Measurements from ENCODE around the gene GOLPH3.
A peak's percentile ranks its signal among the peaks of the same experiment; 100 is the strongest.

The GOLPH3 gene

GRCh38 chr5:32153723-32154122 is 20.4 kb downstream of the GOLPH3 start:
- Histone ChIP-seq H3K4me1 (ENCODE audit: control extremely low read depth in 1 of 4, control insufficient read depth in 4 of 4, insufficient read depth in 4 of 4, low read length in 3 of 4) (peaks cover 0 to 11% (median 0%) of the 10 kb centered on the region in 4 experiments), H3K4me3 (ENCODE audit: control insufficient read depth in 1 of 7, extremely low read depth in 1 of 7, insufficient read depth in 4 of 7, low read depth in 2 of 7, low read length in 6 of 7) (no peak overlapping the region), H3K27me3 (replicated peaks in 2 of 5; ENCODE audit: control insufficient read depth in 4 of 5, insufficient read depth in 5 of 5, low read length in 4 of 5) (no peaks in the 10 kb centered on the region), H3K36me3 (ENCODE audit: control insufficient read depth in 4 of 4, insufficient read depth in 4 of 4, low read length in 3 of 4) (peaks cover 4 to 19% (median 12%) of the 10 kb centered on the region in 4 experiments), H3K27ac (ENCODE audit: insufficient read depth in 1 of 2, low read depth in 1 of 2, low read length in 2 of 2, poor library complexity in 1 of 2, severe bottlenecking in 2 of 2) (peak overlapping the region in 1 of 2 experiments; percentile 27), H3K9me3 (ENCODE audit: control extremely low read depth in 1 of 5, control insufficient read depth in 4 of 5, insufficient read depth in 2 of 5, low read depth in 1 of 5, low read length in 4 of 5) (no peaks in the 10 kb centered on the region)
- POLR2A ChIA-PET = no interaction called here
- CTCF ChIA-PET = interaction anchor here (1.4 kb wide), 1 partner anchor 10 kb away, joined by 5 read pairs; no protein-coding TSS in a partner anchor
- no peak for DNase-seq
- WGBS (ENCODE audit: insufficient coverage) = no CpG with 5 or more reads among the region's 3 CpGs

GRCh38 chr5:32151198-32151597 is 22.9 kb downstream of the GOLPH3 start:
- H3K27ac ChIP-seq (ENCODE audit: insufficient read depth in 1 of 2, low read depth in 1 of 2, low read length in 2 of 2, poor library complexity in 1 of 2, severe bottlenecking in 2 of 2) = no peak overlapping the region
- H3K4me3 ChIP-seq (ENCODE audit: control insufficient read depth in 1 of 7, extremely low read depth in 1 of 7, insufficient read depth in 4 of 7, low read depth in 2 of 7, low read length in 6 of 7) = no peak overlapping the region
- POLR2A ChIA-PET = no interaction called here
- peaks cover 4 to 12% (median 7%) of the 10 kb centered on the region in 4 experiments for H3K36me3 ChIP-seq (ENCODE audit: control insufficient read depth in 4 of 4, insufficient read depth in 4 of 4, low read length in 3 of 4)
- no peak for DNase-seq
- H3K4me1 ChIP-seq (ENCODE audit: control extremely low read depth in 1 of 4, control insufficient read depth in 4 of 4, insufficient read depth in 4 of 4, low read length in 3 of 4) = peaks cover 0 to 13% (median 3%) of the 10 kb centered on the region in 4 experiments
- H3K27me3 ChIP-seq (replicated peaks in 2 of 5; ENCODE audit: control insufficient read depth in 4 of 5, insufficient read depth in 5 of 5, low read length in 4 of 5) = no peaks in the 10 kb centered on the region
- CTCF ChIA-PET = interaction anchor here (0.7 to 1.4 kb wide), 2 partner anchors 13 to 70 kb away, joined by 3 read pairs; no protein-coding TSS in a partner anchor
- no peaks in the 10 kb centered on the region for H3K9me3 ChIP-seq (ENCODE audit: control extremely low read depth in 1 of 5, control insufficient read depth in 4 of 5, insufficient read depth in 2 of 5, low read depth in 1 of 5, low read length in 4 of 5)
- WGBS (ENCODE audit: insufficient coverage) = 100% methylated on average over 4 of the region's 6 CpGs

GRCh38 chr5:32150366-32150765 is 23.8 kb downstream of the GOLPH3 start:
- ChIA-PET CTCF (interaction anchor here (0.6 kb wide), 1 partner anchor 797 kb away, joined by 3 read pairs; no protein-coding TSS in a partner anchor), POLR2A (no interaction called here)
- H3K27me3 ChIP-seq (replicated peaks in 2 of 5; ENCODE audit: control insufficient read depth in 4 of 5, insufficient read depth in 5 of 5, low read length in 4 of 5) = no peaks in the 10 kb centered on the region
- no peak overlapping the region for H3K27ac ChIP-seq (ENCODE audit: insufficient read depth in 1 of 2, low read depth in 1 of 2, low read length in 2 of 2, poor library complexity in 1 of 2, severe bottlenecking in 2 of 2)
- no peaks in the 10 kb centered on the region for H3K9me3 ChIP-seq (ENCODE audit: control extremely low read depth in 1 of 5, control insufficient read depth in 4 of 5, insufficient read depth in 2 of 5, low read depth in 1 of 5, low read length in 4 of 5)
- DNase-seq = no peak
- H3K4me3 ChIP-seq (ENCODE audit: control insufficient read depth in 1 of 7, extremely low read depth in 1 of 7, insufficient read depth in 4 of 7, low read depth in 2 of 7, low read length in 6 of 7) = no peak overlapping the region
- H3K36me3 ChIP-seq (ENCODE audit: control insufficient read depth in 4 of 4, insufficient read depth in 4 of 4, low read length in 3 of 4) = peaks cover 5 to 17% (median 8%) of the 10 kb centered on the region in 4 experiments
- WGBS (ENCODE audit: insufficient coverage) = no CpG with 5 or more reads among the region's 1 CpG
- peaks cover 0 to 19% (median 3%) of the 10 kb centered on the region in 4 experiments for H3K4me1 ChIP-seq (ENCODE audit: control extremely low read depth in 1 of 4, control insufficient read depth in 4 of 4, insufficient read depth in 4 of 4, low read length in 3 of 4)

GRCh38 chr5:32147959-32148358 is 26.2 kb downstream of the GOLPH3 start:
- H3K27ac ChIP-seq (ENCODE audit: insufficient read depth in 1 of 2, low read depth in 1 of 2, low read length in 2 of 2, poor library complexity in 1 of 2, severe bottlenecking in 2 of 2) = no peak overlapping the region
- peak in 1 of 3 donors; percentile 17 for DNase-seq
- WGBS (ENCODE audit: insufficient coverage) = no CpG with 5 or more reads among the region's 4 CpGs
- ChIA-PET CTCF (interaction anchor here (1.2 kb wide), 1 partner anchor 14 kb away, joined by 4 read pairs; no protein-coding TSS in a partner anchor), POLR2A (interaction anchor here (1.2 kb wide), 1 partner anchor 10 kb away, joined by 3 read pairs; no protein-coding TSS in a partner anchor)
- H3K36me3 ChIP-seq (ENCODE audit: control insufficient read depth in 4 of 4, insufficient read depth in 4 of 4, low read length in 3 of 4) = peaks cover 3 to 19% (median 9%) of the 10 kb centered on the region in 4 experiments
- H3K4me1 ChIP-seq (ENCODE audit: control extremely low read depth in 1 of 4, control insufficient read depth in 4 of 4, insufficient read depth in 4 of 4, low read length in 3 of 4) = peaks cover 0 to 16% (median 3%) of the 10 kb centered on the region in 4 experiments
- no peak overlapping the region for H3K4me3 ChIP-seq (ENCODE audit: control insufficient read depth in 1 of 7, extremely low read depth in 1 of 7, insufficient read depth in 4 of 7, low read depth in 2 of 7, low read length in 6 of 7)
- H3K9me3 ChIP-seq (ENCODE audit: control extremely low read depth in 1 of 5, control insufficient read depth in 4 of 5, insufficient read depth in 2 of 5, low read depth in 1 of 5, low read length in 4 of 5) = no peaks in the 10 kb centered on the region
- no peaks in the 10 kb centered on the region for H3K27me3 ChIP-seq (replicated peaks in 2 of 5; ENCODE audit: control insufficient read depth in 4 of 5, insufficient read depth in 5 of 5, low read length in 4 of 5)

GRCh38 chr5:32147236-32147635 is 26.9 kb downstream of the GOLPH3 start:
- H3K4me3 ChIP-seq (ENCODE audit: control insufficient read depth in 1 of 7, extremely low read depth in 1 of 7, insufficient read depth in 4 of 7, low read depth in 2 of 7, low read length in 6 of 7) = no peak overlapping the region
- peaks cover 0 to 16% (median 3%) of the 10 kb centered on the region in 4 experiments for H3K4me1 ChIP-seq (ENCODE audit: control extremely low read depth in 1 of 4, control insufficient read depth in 4 of 4, insufficient read depth in 4 of 4, low read length in 3 of 4)
- DNase-seq = no peak
- H3K27ac ChIP-seq (ENCODE audit: insufficient read depth in 1 of 2, low read depth in 1 of 2, low read length in 2 of 2, poor library complexity in 1 of 2, severe bottlenecking in 2 of 2) = no peak overlapping the region
- 50% methylated on average over 1 of the region's 3 CpGs for WGBS (ENCODE audit: insufficient coverage)
- peaks cover 0 to 19% (median 10%) of the 10 kb centered on the region in 4 experiments for H3K36me3 ChIP-seq (ENCODE audit: control insufficient read depth in 4 of 4, insufficient read depth in 4 of 4, low read length in 3 of 4)
- ChIA-PET CTCF (interaction anchor here (0.6 to 1.3 kb wide), 4 partner anchors 11 to 225 kb away, joined by 3 to 5 read pairs (median 4); no protein-coding TSS in a partner anchor), POLR2A (interaction anchor here (1.2 kb wide), 1 partner anchor 11 kb away, joined by 3 read pairs; no protein-coding TSS in a partner anchor)
- H3K9me3 ChIP-seq (ENCODE audit: control extremely low read depth in 1 of 5, control insufficient read depth in 4 of 5, insufficient read depth in 2 of 5, low read depth in 1 of 5, low read length in 4 of 5) = no peaks in the 10 kb centered on the region
- no peaks in the 10 kb centered on the region for H3K27me3 ChIP-seq (replicated peaks in 2 of 5; ENCODE audit: control insufficient read depth in 4 of 5, insufficient read depth in 5 of 5, low read length in 4 of 5)

GRCh38 chr5:32145378-32145777 is 28.7 kb downstream of the GOLPH3 start:
- POLR2A ChIA-PET = no interaction called here
- H3K27ac ChIP-seq (ENCODE audit: insufficient read depth in 1 of 2, low read depth in 1 of 2, low read length in 2 of 2, poor library complexity in 1 of 2, severe bottlenecking in 2 of 2) = no peak overlapping the region

More at GRCh38 chr5:32145378-32145777, 28.7 kb downstream of the GOLPH3 start:
- WGBS (ENCODE audit: insufficient coverage) = 93% methylated on average over 2 of the region's 2 CpGs
- H3K4me1 ChIP-seq (ENCODE audit: control extremely low read depth in 1 of 4, control insufficient read depth in 4 of 4, insufficient read depth in 4 of 4, low read length in 3 of 4) = peaks cover 0 to 14% (median 3%) of the 10 kb centered on the region in 4 experiments
- no peak for DNase-seq
- CTCF ChIA-PET = interaction anchor here (0.8 to 1.8 kb wide), 2 partner anchors 8 to 85 kb away, joined by 3 to 5 read pairs; no protein-coding TSS in a partner anchor
- H3K36me3 ChIP-seq (ENCODE audit: control insufficient read depth in 4 of 4, insufficient read depth in 4 of 4, low read length in 3 of 4) = peaks cover 0 to 16% (median 11%) of the 10 kb centered on the region in 4 experiments
- H3K9me3 ChIP-seq (ENCODE audit: control extremely low read depth in 1 of 5, control insufficient read depth in 4 of 5, insufficient read depth in 2 of 5, low read depth in 1 of 5, low read length in 4 of 5) = no peaks in the 10 kb centered on the region
- H3K4me3 ChIP-seq (ENCODE audit: control insufficient read depth in 1 of 7, extremely low read depth in 1 of 7, insufficient read depth in 4 of 7, low read depth in 2 of 7, low read length in 6 of 7) = no peak overlapping the region
- H3K27me3 ChIP-seq (replicated peaks in 2 of 5; ENCODE audit: control insufficient read depth in 4 of 5, insufficient read depth in 5 of 5, low read length in 4 of 5) = no peaks in the 10 kb centered on the region
